ENCODE measurements around the gene MBNL2.
"Not testable (repeated sequence)": the region's sequence is repeated elsewhere in the genome, so short reads cannot be mapped to it uniquely, and the experiment has no call there.

The MBNL2 gene

GRCh38 chr13:97342936-97343335, 120.8 kb downstream of the MBNL2 start:
- DNase-seq (ENCODE audit: low read depth in 1 of 2, low spot score in 1 of 2): no peak

- DNase-seq (ENCODE audit: low read depth in 1 of 2, low spot score in 1 of 2): no peak
Observed at GRCh38 chr13:97344265-97345175, 122.4 kb downstream of the MBNL2 start.

- DNase-seq (ENCODE audit: low read depth in 1 of 2, low spot score in 1 of 2): no peak
Observed at GRCh38 chr13:97346097-97346496, 124.0 kb downstream of the MBNL2 start.

- DNase-seq (ENCODE audit: low read depth in 1 of 2, low spot score in 1 of 2): no peak
Observed at GRCh38 chr13:97346561-97347254, 124.6 kb downstream of the MBNL2 start.

GRCh38 chr13:97347255-97347932, 125.3 kb downstream of the MBNL2 start:
- no peak for DNase-seq (ENCODE audit: low read depth in 1 of 2, low spot score in 1 of 2)

GRCh38 chr13:97348569-97349100, 126.5 kb downstream of the MBNL2 start:
- no peak for DNase-seq (ENCODE audit: low read depth in 1 of 2, low spot score in 1 of 2)

- not testable (repeated sequence) for DNase-seq (ENCODE audit: low read depth in 1 of 2, low spot score in 1 of 2)
Observed at GRCh38 chr13:97352012-97352411, 129.9 kb downstream of the MBNL2 start.

GRCh38 chr13:97352815-97353214, 130.7 kb downstream of the MBNL2 start:
- no peak for DNase-seq (ENCODE audit: low read depth in 1 of 2, low spot score in 1 of 2)

GRCh38 chr13:97353927-97354675, 132.0 kb downstream of the MBNL2 start:
- DNase-seq (ENCODE audit: low read depth in 1 of 2, low spot score in 1 of 2): no peak

GRCh38 chr13:97354808-97355207, 132.7 kb downstream of the MBNL2 start:
- DNase-seq (ENCODE audit: low read depth in 1 of 2, low spot score in 1 of 2): no peak

- DNase-seq (ENCODE audit: low read depth in 1 of 2, low spot score in 1 of 2): no peak
Observed at GRCh38 chr13:97356592-97356991, 134.5 kb downstream of the MBNL2 start.

GRCh38 chr13:97359181-97360057, 137.3 kb downstream of the MBNL2 start:
- DNase-seq (ENCODE audit: low read depth in 1 of 2, low spot score in 1 of 2): no peak

- no peak for DNase-seq (ENCODE audit: low read depth in 1 of 2, low spot score in 1 of 2)
Observed at GRCh38 chr13:97360610-97361009, 138.5 kb downstream of the MBNL2 start.

GRCh38 chr13:97364031-97364430, 141.9 kb downstream of the MBNL2 start:
- no peak for DNase-seq (ENCODE audit: low read depth in 1 of 2, low spot score in 1 of 2)

GRCh38 chr13:97364827-97365226, 142.7 kb downstream of the MBNL2 start:
- no peak for DNase-seq (ENCODE audit: low read depth in 1 of 2, low spot score in 1 of 2)

- no peak for DNase-seq (ENCODE audit: low read depth in 1 of 2, low spot score in 1 of 2)
Observed at GRCh38 chr13:97366172-97366688, 144.1 kb downstream of the MBNL2 start.

- DNase-seq (ENCODE audit: low read depth in 1 of 2, low spot score in 1 of 2): no peak
Observed at GRCh38 chr13:97367016-97367822, 145.1 kb downstream of the MBNL2 start.

GRCh38 chr13:97369261-97369893, 147.2 kb downstream of the MBNL2 start:
- no peak for DNase-seq (ENCODE audit: low read depth in 1 of 2, low spot score in 1 of 2)

Measured in activated T-helper 1 cell treated with anti-CD3 and anti-CD28 coated beads, Interleukin-2, amount 50 U/mL, for 16 hours (primary cell).